ENCODE measurements around the gene ASB14. TPM values are rescaled to one million over a fixed set of nuclear protein-coding genes. Genes with fewer than 3 reads are reported as not detected.
"Not testable (repeated sequence)": the region's sequence is repeated elsewhere in the genome, so short reads cannot be mapped to it uniquely, and the experiment has no call there.

ASB14 gene
- 9.0 TPM for total RNA-seq
- long read RNA-seq, partial matches to known transcripts: 4 of 6 reads
- long read RNA-seq, other reads (novel, unspliced or antisense): 2 of 6 reads

DNA sequence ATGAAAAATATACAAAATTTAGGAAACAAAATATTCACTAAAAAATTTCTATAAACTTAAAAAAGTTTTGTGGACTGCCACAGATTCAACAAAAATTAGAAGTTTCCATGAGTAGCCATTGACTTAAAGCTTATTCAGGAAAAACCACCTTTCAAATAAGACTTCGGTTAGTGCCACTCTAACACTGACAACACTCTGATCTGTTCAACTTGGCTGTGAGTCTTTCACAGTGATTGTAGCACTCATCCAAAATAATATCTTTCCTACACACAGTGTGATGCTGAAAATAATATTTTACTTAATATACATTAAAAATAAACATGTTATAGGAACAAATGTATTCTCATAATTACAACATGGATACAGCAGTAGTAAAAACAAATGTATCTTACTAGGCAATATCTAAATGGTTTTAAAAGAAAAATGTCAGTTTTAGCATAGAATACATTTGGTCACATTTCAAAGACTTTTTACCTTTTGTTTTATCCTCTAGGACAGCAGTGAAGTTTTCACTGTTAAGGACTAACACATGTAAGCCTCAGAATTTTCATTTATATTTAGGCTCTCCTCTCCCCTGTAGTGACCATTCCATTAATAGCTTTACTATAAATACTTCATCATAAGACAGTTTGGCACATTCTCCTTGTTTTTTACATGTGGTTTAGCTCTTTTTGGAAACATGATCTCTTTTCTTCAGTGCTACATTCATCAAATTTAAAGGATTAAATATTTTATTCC, at the start of gene ASB14:
TSS of gene ASB14 (minus strand) at position 527 of the 738 bp plus-strand sequence. CDS start 652 bp downstream, outside the sequence.
- intact Hi-C loops (cut with DNase I): no loop called here
- DNase-seq (ENCODE audit: missing footprints): no peak
- peak; percentile 63 for ATAC-seq

DNA sequence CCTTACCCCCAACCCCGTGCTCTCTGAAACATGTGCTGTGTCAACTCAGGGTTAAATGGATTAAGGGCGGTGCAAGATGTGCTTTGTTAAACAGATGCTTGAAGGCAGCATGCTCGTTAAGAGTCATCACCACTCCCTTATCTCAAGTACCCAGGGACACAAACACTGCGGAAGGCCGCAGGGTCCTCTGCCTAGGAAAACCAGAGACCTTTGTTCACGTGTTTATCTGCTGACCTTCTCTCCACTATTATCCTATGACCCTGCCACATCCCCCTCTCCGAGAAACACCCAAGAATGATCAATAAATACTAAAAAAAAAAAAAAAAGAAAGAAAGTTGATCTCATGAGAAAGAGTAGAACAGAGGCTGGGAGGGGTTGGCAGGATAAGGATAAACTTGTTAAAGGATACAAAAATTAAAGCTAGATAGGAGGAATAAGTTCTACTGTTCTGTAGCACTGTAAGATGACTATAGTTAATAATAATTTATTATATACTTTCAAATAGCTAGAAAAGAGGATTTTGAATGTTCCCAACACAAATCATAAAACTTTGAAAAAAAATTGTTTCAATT, 46.7 kb upstream of the ASB14 start:
- intact Hi-C loops (cut with DNase I); DNase-seq (ENCODE audit: missing footprints); ATAC-seq: not testable (repeated sequence)

DNA sequence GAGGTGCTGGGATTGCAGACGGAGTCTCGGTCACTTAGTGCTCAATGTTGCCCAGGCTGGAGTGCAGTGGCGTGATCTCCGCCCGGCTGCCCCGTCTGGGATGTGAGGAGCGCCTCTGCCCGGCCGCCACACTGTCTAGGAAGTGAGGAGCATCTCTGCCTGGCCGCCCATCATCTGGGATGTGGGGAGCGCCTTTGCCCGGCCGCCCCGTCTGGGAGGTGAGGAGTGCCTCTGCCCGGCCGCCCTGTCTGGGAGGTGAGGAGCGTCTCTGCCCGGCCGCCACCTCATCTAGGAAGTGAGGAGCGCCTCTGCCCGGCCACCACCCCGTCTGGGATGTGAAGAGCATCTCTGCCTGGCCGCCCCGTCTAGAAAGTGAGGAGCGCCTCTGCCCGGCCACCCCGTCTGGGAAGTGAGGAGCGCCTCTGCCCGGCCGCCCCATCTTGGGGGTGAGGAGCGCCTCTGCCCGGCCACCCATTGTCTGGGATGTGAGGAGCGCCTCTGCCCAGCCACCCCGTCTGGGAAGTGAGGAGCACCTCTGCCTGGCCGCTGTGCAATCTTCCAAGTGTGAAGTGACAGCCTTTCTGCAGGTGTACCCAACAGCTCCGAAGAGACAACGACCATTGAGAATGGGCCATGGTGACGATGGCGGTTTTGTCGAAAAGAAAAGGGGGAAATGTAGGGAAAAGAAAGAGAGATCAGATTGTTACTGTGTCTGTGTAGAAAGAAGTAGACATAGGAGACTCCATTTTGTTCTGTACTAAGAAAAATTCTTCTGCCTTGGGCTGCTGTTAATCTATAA, 46.0 kb upstream of the ASB14 start:
- DNase-seq (ENCODE audit: missing footprints); intact Hi-C loops (cut with DNase I); ATAC-seq: not testable (repeated sequence)

DNA sequence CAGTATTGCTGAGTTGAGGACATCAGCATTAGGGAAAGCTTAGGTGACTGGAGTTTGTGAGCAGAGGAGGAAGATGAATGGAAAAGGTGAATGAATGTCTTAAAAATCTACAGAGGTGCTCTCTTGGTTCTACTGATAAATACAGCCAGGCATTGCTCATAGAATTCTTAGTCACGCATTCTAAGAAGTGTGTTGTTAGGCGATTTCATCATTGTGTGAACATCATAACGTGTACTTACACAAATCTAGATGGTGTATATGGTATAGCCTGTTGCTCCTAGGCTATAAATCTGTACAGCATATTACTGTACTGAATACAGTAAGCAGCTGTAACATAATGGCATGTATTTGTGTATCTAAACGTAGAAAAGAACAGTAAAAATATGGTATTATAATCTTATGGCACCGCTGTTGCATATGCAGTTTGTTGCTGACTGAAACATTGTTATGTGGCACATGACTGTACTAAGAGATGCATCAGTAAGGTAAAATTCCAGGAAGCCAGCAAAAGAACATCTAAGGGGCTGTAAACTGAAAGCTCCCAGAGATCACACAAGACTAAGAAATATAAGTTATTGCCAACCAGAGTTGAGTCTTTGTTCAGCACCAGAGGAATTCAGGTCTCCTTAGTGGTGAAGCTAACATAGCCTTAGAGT, 42.9 kb upstream of the ASB14 start:
- intact Hi-C loops (cut with DNase I): no loop called here

DNA sequence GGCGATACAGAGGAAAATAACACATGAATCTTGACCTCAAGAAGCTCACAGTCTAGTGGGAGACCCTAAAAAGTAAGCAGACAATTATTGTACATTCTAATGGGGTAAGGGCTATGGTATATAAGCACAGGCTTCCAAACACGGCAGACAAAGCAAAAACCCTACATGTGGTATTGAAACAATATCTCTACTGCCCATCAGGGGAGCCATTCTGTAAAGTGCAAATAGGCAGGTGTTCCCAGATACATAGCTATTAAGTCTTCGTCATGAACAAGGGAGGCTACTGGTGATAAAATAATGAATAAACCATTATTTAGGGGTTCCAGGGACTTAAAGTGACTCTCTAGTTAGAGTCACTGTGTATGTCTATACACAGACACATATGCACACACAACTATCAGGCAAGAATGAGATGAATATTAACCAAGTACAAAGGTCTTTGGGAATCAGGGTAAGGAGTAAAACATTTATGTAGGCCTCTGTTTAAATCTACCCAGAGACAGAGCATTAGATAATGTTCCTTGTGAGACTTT, 38.7 kb upstream of the ASB14 start:
- DNase-seq (ENCODE audit: missing footprints) (no peak), ATAC-seq (no peak)
- intact Hi-C loops (cut with DNase I): no loop called here

More for the DNA sequence above, 42.9 kb upstream of the ASB14 start:
- DNase-seq (ENCODE audit: missing footprints): no peak
- no peak for ATAC-seq

DNA sequence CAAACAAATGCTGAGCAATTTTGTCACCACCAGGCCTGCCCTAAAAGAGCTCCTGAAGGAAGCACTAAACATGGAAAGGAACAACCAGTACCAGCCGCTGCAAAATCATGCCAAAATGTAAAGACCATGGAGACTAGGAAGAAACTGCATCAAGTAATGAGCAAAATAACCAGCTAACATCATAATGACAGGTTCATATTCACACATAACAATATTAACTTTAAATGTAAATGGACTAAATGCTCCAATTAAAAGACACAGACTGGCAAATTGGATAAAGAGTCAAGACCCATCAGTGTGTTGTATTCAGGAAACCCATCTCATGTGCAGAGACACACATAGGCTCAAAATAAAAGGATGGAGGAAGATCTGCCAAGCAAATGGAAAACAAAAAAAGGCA, 34.0 kb upstream of the ASB14 start:
- DNase-seq (ENCODE audit: missing footprints); ATAC-seq; intact Hi-C loops (cut with DNase I): not testable (repeated sequence)

DNA sequence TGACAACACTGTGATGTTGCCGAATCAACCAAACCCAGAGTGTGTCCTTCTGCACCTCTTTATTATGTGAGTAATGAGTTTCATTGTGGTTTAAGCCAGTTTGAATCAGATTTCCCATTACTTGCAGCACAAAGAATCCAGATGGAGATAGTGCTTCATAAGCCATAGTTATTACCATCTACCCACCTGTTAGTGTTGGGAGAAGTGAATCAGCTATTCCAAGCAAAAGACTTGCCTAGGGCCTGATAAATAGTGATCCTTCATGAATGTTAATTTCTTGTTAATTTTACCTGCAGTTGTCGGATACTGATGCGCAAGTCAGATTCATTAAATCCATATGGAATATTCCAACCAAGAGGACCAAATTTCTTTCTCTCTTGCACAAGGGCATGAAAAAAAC, 21.7 kb upstream of the ASB14 start:
- intact Hi-C loops (cut with DNase I): no loop called here
- DNase-seq (ENCODE audit: missing footprints): no peak
- no peak for ATAC-seq

DNA sequence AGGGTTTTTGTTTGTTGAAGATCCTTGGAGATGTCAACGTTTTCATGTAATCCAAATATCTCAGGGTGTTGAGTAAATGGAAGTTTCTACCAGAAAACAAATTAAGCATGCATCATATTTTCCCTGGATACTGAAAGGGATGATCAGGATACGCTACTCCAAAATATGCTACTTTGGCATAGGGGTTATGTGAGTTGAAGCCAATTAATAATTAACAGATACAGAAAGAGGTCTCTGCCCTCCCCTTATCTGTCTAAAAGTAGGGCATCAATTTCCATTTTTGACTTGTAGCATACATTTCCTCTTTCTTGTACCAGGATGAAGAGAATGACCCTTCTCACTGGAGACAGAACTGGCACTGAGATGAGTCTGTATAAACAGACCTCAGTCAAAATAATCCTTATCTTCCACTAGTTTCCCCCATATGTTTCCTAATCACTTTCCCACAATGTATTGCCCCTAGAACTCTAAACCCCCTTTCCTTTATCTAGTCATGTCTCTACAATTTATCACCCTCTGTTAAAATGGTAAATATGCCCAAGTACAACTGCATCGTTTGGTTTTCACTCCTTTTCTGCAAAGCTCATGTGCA, 17.4 kb upstream of the ASB14 start:
- no peak for DNase-seq (ENCODE audit: missing footprints)
- no peak for ATAC-seq
- intact Hi-C loops (cut with DNase I): no loop called here

DNA sequence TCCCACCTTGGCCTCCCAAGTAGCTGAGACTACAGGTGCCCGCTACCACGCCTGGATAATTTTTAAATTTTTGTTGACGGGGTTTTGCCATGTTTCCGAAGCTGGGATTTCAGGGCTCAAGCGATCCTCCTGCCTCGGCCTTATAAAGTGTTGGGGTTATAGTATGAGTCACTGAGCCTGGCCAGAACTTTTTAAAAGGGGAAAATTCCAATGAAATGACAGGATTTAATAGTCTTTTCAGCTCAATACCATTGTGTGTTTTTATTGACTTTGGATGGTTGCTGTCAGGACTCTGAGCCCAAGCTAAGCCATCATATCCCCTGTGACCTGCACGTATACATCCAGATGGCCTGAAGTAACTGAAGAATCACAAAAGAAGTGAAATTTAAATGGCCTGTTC, 11.0 kb upstream of the ASB14 start:
- intact Hi-C loops (cut with DNase I); DNase-seq (ENCODE audit: missing footprints); ATAC-seq: not testable (repeated sequence)

DNA sequence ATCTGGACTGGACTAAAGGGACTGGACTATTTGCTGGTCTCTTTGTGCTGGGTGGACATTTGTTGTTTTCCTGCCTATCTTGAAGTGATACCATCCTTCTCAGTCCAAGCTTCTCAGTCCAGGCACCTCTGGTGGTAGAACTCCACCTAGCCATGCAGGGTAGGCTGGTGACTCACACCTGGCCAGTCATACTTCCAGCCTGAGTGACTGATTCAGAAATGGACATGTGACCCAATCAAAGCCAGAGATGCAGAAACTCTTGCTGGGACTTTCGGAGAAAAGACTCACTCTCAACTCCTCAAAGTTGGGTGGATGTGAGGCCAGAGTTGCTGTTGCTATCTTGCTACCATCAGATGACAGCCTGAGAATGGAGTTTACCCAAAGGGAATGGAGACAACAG, 5.6 kb upstream of the ASB14 start:
- no peak for ATAC-seq
- DNase-seq (ENCODE audit: missing footprints): no peak
- intact Hi-C loops (cut with DNase I): no loop called here

DNA sequence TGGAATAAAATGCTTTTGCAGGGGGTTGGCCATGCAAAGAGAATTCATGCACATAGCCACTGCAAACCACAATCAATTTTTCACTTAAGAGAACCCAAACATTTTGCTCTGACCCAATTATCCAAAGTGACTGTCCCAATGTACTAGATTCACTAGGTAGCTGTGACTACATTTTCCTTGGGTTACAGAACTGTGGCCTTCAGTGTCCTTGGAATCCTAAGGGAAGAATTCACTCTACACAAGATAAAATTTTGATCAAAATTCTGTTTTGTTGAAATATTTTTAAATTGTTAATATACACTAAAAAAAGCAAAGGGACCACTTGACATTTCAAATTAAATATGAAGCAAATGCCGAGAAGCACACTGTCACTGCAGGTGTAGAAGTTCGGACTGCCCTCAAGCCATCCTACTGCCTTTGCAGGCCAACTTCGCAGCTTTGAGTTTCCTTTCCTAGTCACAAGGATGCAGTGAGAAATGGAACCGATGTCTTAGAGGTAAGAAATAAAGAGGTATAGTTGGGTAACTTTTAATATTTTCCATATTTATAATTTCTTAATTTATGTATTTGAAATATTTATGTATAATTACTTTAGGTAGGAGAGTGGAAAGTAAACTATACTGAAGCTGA, 527 bp upstream of the ASB14 start:
- intact Hi-C loops (cut with DNase I): no loop called here
- ATAC-seq (no peak), DNase-seq (ENCODE audit: missing footprints) (no peak)

DNA sequence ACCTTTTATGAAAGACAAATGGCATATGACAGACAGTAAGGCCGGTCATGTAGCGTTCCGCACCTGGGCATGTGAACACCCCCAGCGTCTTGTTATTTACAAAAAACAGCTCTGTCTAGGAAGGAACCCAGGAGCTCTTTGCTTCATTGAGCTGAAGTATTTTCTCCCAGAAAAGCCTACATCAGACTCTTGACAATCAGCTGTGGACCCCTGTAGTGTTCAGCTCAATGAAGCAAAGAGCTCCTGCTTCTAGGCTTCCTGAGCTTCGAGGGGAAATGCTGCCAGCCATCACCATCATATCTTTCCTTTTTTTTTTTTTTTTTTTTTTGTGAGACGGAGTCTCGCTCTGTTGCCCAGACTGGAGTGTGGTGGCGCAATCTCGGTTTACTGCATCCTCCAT, 4.1 kb downstream of the ASB14 start:
- no peak for ATAC-seq
- intact Hi-C loops (cut with DNase I): no loop called here

DNA sequence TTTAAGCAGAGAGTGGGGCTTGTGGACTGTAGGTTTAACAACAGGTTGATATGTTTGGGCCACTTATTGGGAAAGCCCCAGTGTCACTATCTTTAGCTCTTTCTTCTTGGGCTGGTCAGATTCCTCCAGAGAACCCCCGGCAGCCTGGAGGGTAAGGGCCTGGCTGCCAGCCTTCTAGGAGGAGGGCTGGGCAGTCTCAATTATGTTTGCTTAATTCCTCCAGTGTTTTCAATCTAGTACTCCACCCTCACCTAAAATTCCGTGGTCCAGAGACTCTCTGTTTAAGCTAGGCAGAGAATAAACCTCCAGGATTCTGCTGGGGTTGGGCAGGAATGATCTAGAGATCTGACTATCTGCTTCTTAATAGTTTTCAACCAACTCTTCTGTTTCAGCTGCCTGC, 5.3 kb downstream of the ASB14 start:
- intact Hi-C loops (cut with DNase I): no loop called here
- ATAC-seq: no peak
- DNase-seq (ENCODE audit: missing footprints): no peak

More for the DNA sequence above, 4.1 kb downstream of the ASB14 start:
- DNase-seq (ENCODE audit: missing footprints): no peak

DNA sequence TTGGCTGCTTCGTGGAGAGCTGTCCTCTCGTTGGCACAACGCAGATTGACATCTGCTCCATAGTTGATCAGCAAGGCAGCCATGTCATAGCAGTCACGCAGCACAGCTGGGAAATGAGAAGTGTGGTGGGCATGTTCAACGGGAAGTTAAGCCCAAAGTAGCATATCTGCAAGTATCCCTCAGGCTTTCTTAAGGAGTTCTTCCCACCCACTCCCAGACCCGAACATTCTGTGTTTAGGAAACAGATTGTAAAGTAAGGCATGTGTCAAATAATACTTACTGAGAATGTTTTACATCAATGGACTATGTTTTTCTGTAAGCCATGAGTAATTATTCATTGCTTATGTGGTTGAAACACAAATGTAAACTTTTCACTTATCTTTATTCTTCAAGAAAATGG, 9.2 kb downstream of the ASB14 start:
- intact Hi-C loops (cut with DNase I): no loop called here
- ATAC-seq (no peak), DNase-seq (ENCODE audit: missing footprints) (no peak)

DNA sequence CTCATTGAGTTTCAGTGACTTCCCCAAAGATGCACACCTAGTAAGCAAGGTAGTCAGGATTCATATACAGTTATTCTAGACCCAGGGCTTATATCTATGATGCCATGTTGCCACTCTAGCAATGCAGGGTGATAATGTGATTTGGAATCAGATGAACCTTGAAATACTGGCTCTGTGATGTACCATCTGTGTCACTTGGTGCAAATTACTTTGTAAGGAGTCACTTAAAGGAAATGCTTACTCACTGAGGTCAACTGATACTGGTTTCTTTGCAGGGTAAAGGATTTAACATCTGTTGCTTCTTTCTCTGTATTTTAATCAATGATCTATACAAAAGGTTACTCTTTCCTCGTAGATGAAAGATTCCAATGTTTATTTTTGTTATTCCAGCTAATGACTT, 10.8 kb downstream of the ASB14 start:
- intact Hi-C loops (cut with DNase I): no loop called here
- DNase-seq (ENCODE audit: missing footprints) (no peak), ATAC-seq (no peak)

DNA sequence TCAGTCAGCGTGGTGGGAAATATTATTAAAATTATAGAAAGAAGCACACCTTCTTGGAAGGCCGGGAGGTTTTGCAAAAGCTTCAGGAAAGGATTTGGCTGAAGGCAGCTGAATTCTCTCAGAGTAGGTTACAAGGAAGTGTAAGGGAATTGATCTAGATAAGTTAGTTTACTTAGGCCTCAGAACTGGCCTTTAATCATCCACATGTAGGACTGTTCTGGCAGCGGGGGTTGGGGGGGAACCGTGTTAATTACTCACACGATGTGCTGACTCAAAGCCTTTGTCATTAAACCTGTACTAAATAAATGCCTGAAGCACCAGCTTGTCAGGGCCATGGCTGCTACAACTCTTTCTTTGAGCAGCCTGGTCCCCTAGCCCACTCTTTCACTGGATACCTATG, 12.8 kb downstream of the ASB14 start:
- no peak for DNase-seq (ENCODE audit: missing footprints)
- intact Hi-C loops (cut with DNase I): no loop called here
- no peak for ATAC-seq

DNA sequence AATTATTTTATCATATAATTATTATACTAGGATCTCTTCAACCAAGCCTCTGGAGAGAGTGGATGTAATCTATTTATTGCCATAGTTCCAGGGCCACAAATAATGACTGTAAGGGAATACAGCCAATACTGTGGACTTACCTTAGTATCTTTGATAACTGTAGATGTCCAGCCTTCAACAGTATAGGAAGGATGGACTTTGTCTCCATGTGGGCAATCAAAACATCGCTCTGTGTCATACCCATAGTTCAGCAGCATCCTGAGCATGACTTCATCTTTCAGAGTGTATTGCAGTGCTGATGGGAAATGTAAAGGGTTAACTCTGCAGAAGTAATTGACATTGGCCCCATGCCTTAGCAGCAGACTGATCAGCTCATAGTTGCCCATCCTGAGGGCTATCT, 14.2 kb downstream of the ASB14 start:
- intact Hi-C loops (cut with DNase I): no loop called here
- DNase-seq (ENCODE audit: missing footprints) (no peak), ATAC-seq (no peak)

DNA sequence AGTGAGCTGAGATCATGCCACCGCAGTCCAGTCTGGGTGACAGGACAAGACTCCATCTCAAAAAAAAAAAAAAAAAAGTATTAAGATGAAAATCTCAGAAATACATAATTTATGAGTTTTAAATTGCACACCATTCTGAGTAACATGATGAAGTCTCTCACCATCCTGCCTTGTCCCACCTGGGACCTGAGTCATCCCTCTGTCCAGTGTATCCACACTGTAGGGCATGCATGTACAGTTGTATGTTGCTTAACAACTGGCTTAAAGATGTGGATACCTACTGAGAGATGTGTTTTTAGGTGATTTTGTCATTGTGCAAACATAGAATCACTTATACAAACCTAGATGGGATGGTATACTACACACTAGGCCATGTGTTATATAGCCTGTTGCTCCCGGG, 17.1 kb downstream of the ASB14 start:
- intact Hi-C loops (cut with DNase I): no loop called here
- ATAC-seq (no peak), DNase-seq (ENCODE audit: missing footprints) (no peak)
